ENCODE measurements around the gene VSIG2.

The VSIG2 gene

GRCh38 chr11:124718801-124719200 is 33.3 kb downstream of the VSIG2 start:
- no peak for DNase-seq

GRCh38 chr11:124717786-124718651 is 34.0 kb downstream of the VSIG2 start:
- DNase-seq: peak; percentile 19

GRCh38 chr11:124717421-124717785 is 34.7 kb downstream of the VSIG2 start:
- DNase-seq: no peak

GRCh38 chr11:124716591-124716990 is 35.5 kb downstream of the VSIG2 start:
- DNase-seq: peak; percentile 12

GRCh38 chr11:124712392-124712791 is 39.7 kb downstream of the VSIG2 start:
- DNase-seq: no peak

GRCh38 chr11:124707829-124708228 is 44.2 kb downstream of the VSIG2 start:
- DNase-seq: no peak

- DNase-seq: no peak
These were observed 52.0 kb downstream of the VSIG2 start for GRCh38 chr11:124700028-124700427.

GRCh38 chr11:124699547-124699946 is 52.5 kb downstream of the VSIG2 start:
- DNase-seq: no peak
